K562 (cell line): ENCODE data around the gene CBFA2T2.

Experiments
- BRCA1 ChIP-seq, 2 experiments: fragments of 450-650 bp in 1 of 2; sonication (generic) in 1 of 2; formaldehyde crosslinking in 1 of 2; IDR thresholded peaks; 2 replicates each; pipeline versions ENCODE4 v1.5.0 to v1.6.1; 2017 to 2020; ENCODE audit warnings: mild to moderate bottlenecking in 1 of 2, missing genetic modification reagents in 1 of 2
- C11orf30 ChIP-seq: fragments of 450-650 bp; IDR thresholded peaks from 2 replicates; pipeline ENCODE4 v1.6.1; 2016; ENCODE audit warnings: low read depth, mild to moderate bottlenecking
- CHD1 ChIP-seq: fragments of 200-600 bp; sonication (generic); IDR thresholded peaks from one replicate; pipeline ENCODE4 v1.6.1; 2012; ENCODE audit warnings: mild to moderate bottlenecking, moderate library complexity, low read length, inconsistent platforms
- KHSRP ChIP-seq: fragments of 450-650 bp; IDR thresholded peaks from 2 replicates; pipeline ENCODE4 v1.6.1; 2017
- NFYB ChIP-seq: IDR thresholded peaks from 2 replicates; pipeline ENCODE4 v1.6.1; 2011; ENCODE audit warnings: mild to moderate bottlenecking, moderate library complexity; ENCODE audit not compliant: insufficient read length; ENCODE audit errors: extremely low read depth
- SIX5 ChIP-seq, 2 experiments: IDR thresholded peaks; 2 replicates each; pipeline ENCODE4 v1.6.1; 2011; ENCODE audit warnings: low read length in 2 of 2, borderline replicate concordance in 1 of 2, low read depth in 1 of 2, mild to moderate bottlenecking in 1 of 2, moderate library complexity in 1 of 2; ENCODE audit not compliant: insufficient read depth in 1 of 2
- ZFP36 ChIP-seq: fragments of 150-350 bp; IDR thresholded peaks from 2 replicates; pipeline ENCODE4 v1.6.1; 2018; ENCODE audit warnings: low read length, low read depth; ENCODE audit not compliant: partially characterized antibody

- no peak for TF ChIP-seq SIX5 (IDR thresholded peaks at IDR 0.05; ENCODE audit: borderline replicate concordance in 1 of 2, insufficient read depth in 1 of 2, low read depth in 1 of 2, low read length in 2 of 2)
- TF ChIP-seq NFYB: no peak
- TF ChIP-seq ZFP36: no peak
- no peak for TF ChIP-seq KHSRP
- TF ChIP-seq BRCA1 (IDR thresholded peaks at IDR 0.05): no peak
- TF ChIP-seq BRCA1 (CRISPR knock-in tag; IDR thresholded peaks at IDR 0.05): no peak
- TF ChIP-seq C11orf30: no peak
- no peak for TF ChIP-seq CHD1
These were observed 1.7 kb upstream of the CBFA2T2 start for GRCh38 chr20:33488201-33488600.
